Measurements from ENCODE around the gene CALM3. TPM values are rescaled to one million over a fixed set of nuclear protein-coding genes. Genes with fewer than 3 reads are reported as not detected.
A peak's percentile ranks its signal among the peaks of the same experiment; 100 is the strongest.

CALM3 gene
- total and polyA plus RNA-seq, 2 of the 13 experiments (the other 11 are each of a cell fraction or from before 2014, with no cell fraction given) = 239 to 258 TPM

- TF ChIP-seq, protein P1, sequence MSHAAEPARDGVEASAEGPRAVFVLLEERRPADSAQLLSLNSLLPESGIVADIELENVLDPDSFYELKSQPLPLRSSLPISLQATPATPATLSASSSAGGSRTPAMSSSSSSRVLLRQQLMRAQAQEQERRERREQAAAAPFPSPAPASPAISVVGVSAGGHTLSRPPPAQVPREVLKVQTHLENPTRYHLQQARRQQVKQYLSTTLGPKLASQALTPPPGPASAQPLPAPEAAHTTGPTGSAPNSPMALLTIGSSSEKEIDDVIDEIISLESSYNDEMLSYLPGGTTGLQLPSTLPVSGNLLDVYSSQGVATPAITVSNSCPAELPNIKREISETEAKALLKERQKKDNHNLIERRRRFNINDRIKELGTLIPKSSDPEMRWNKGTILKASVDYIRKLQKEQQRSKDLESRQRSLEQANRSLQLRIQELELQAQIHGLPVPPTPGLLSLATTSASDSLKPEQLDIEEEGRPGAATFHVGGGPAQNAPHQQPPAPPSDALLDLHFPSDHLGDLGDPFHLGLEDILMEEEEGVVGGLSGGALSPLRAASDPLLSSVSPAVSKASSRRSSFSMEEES (CRISPR knock-in tag; IDR thresholded peaks at IDR 0.05) = 0 out of 2 replicates have a peak, but pooled peaks have one; percentile 24
- TF ChIP-seq ZXDC (CRISPR knock-in tag; IDR thresholded peaks at IDR 0.05) (no peak), ZNF710 (CRISPR knock-in tag; IDR thresholded peaks at IDR 0.05; ENCODE audit: borderline replicate concordance) (no peak), TEAD3 (CRISPR knock-in tag; optimal IDR thresholded peaks at IDR 0.05; ENCODE audit: borderline replicate concordance) (peak; percentile 79), ZFP36L2 (CRISPR knock-in tag; IDR thresholded peaks at IDR 0.05) (no peak), KDM4B (CRISPR knock-in tag; IDR thresholded peaks at IDR 0.05) (no peak; the same call in 1 of the 2 replicates), ZNF383 (CRISPR knock-in tag; IDR thresholded peaks at IDR 0.05; ENCODE audit: borderline replicate concordance) (0 out of 2 replicates have a peak, but pooled peaks have one; percentile 12), TBP (CRISPR knock-in tag; IDR thresholded peaks at IDR 0.05) (peak; percentile 85; the same call in 1 of the 2 replicates), ZFP82 (CRISPR knock-in tag; IDR thresholded peaks at IDR 0.05; ENCODE audit: borderline replicate concordance) (no peak; the same call in 1 of the 2 replicates), ZBTB21 (CRISPR knock-in tag; IDR thresholded peaks at IDR 0.05) (no peak), DMTF1 (CRISPR knock-in tag; IDR thresholded peaks at IDR 0.05) (no peak)
- TF ChIP-seq, protein P2, sequence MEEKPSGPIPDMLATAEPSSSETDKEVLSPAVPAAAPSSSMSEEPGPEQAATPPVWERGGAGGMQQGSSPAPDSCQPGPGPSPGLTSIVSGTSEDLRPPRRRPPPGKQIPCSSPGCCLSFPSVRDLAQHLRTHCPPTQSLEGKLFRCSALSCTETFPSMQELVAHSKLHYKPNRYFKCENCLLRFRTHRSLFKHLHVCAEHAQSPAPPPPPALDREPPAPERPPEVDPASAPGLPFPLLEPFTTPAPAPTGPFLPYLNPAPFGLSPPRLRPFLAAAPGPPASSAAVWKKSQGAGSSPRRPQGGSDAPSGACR (CRISPR knock-in tag; IDR thresholded peaks at IDR 0.05) = peak; percentile 89; the same call in 1 of the 2 replicates
- TF ChIP-seq, protein P3, sequence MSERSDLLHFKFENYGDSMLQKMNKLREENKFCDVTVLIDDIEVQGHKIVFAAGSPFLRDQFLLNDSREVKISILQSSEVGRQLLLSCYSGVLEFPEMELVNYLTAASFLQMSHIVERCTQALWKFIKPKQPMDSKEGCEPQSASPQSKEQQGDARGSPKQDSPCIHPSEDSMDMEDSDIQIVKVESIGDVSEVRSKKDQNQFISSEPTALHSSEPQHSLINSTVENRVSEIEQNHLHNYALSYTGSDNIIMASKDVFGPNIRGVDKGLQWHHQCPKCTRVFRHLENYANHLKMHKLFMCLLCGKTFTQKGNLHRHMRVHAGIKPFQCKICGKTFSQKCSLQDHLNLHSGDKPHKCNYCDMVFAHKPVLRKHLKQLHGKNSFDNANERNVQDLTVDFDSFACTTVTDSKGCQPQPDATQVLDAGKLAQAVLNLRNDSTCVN (CRISPR knock-in tag; IDR thresholded peaks at IDR 0.05; ENCODE audit: borderline replicate concordance) = peak; percentile 19; the same call in 1 of the 2 replicates
- TF ChIP-seq, protein P4, sequence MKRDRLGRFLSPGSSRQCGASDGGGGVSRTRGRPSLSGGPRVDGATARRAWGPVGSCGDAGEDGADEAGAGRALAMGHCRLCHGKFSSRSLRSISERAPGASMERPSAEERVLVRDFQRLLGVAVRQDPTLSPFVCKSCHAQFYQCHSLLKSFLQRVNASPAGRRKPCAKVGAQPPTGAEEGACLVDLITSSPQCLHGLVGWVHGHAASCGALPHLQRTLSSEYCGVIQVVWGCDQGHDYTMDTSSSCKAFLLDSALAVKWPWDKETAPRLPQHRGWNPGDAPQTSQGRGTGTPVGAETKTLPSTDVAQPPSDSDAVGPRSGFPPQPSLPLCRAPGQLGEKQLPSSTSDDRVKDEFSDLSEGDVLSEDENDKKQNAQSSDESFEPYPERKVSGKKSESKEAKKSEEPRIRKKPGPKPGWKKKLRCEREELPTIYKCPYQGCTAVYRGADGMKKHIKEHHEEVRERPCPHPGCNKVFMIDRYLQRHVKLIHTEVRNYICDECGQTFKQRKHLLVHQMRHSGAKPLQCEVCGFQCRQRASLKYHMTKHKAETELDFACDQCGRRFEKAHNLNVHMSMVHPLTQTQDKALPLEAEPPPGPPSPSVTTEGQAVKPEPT (CRISPR knock-in tag; IDR thresholded peaks at IDR 0.05; ENCODE audit: low read depth) = no peak; the same call in 1 of the 2 replicates
Measured at GRCh38 chr19:46600384-46601317, 479 bp upstream of the CALM3 start (continued).

Measured in HepG2 (cell line).